GM04504 (cell line): ENCODE measurements around the gene SFN.

Experiments
- DNase-seq: peaks from one replicate; pipeline ENCODE4 v3.0.0-alpha.2; 2012; ENCODE audit warnings: low read depth

Gene SFN

DNA sequence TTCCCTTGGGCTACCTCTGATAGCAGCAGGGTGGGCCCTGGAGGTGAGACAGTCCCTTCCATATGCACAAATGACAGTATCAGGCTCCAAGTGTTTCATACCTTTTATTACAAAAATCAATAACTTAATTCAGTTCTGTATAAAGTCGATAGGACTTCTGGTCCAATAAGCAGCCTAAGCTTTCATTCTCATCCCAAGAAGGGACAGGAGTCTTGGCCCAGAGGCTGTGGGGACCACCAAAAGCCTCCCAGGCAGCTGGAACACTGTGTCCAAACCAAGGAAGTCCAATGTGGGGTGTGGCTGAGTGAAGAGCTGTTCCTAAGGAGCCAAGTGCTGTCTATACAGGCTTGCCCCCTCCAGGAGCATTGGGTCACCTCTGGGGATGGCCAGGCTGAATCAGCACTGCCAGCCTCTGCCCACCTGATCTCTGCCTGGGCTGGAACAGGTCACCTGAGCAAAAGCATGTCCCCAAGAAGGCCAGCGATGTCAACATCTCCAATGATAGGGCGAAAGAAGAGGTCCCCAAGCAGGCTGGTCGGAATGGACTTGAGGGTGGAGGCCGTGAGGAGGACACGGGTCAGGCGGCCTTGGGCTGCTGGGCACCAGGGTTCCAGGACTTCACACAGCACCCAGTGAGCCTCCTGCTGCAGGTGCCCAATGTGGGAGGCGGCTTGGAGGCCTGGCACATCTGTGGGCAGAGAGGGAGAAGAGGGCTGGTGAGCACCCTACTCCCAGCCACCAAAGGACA, 48.6 kb downstream of the SFN start:
- DNase-seq, result no peak

DNA sequence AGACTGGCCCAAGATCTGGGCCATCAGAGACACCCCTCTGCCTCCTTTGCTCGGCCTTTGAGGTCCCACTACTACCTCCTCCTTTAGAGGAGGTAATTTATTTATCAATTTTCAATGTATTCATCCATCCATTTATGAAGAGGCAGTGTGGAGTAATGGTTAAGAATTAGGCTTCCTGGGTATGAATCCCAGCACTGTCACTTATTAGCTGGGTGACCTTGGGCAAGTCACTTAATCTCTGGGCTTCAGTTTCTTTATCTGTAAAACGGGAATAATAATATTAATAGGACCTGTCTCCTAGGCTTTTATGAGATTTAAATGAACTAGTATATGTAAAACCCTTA, 49.2 kb downstream of the SFN start:
- DNase-seq, result no peak

DNA sequence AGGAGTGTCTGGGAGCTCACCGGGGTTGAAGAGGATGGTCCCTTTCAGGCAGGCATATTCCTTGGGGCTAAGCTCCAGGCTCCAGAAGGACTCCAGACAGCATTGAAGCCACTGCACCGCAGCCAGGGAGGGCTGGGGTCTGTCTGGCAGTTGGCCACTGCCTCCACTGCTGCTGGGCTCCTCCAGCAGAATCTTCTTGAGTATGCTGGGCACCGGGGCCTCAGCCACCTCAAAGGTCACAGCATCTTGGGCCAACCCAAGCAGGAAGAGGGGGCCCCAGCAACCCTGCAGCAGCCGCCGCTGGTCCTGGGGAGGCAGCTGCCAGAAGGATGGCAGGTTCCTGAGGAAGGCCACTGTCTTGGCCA, 50.4 kb downstream of the SFN start:
- no peak for DNase-seq
